Prostate gland (tissue), 2 donors: Measurements from ENCODE around the gene MPV17L. TPM values are rescaled to one million over a fixed set of nuclear protein-coding genes. Genes with fewer than 3 reads are reported as not detected.
"Not testable (repeated sequence)": the region's sequence is repeated elsewhere in the genome, so short reads cannot be mapped to it uniquely, and the experiment has no call there.

ENCODE experiments used
- DNase-seq: peaks from one replicate; pipeline ENCODE4 v3.0.0-alpha.2; 2019; ENCODE audit warnings: low spot score
- H3K27ac ChIP-seq, 2 donors: fragments of 200-600 bp; sonication (generic); 2 replicates each; pipeline ENCODE4 v1.5.1; 2017 to 2019
- H3K27me3 ChIP-seq: fragments of 200-600 bp; sonication (generic); replicated peaks from 2 replicates; pipeline ENCODE4 v1.5.1; 2019; ENCODE audit not compliant: insufficient read depth
- H3K36me3 ChIP-seq, 2 donors: fragments of 200-600 bp; sonication (generic); 1 replicate in 1 of 2; 2 replicates in 1 of 2; pipeline versions ENCODE4 v1.5.1 to v1.8.1; 2017 to 2019
- H3K4me1 ChIP-seq: fragments of 200-600 bp; sonication (generic); replicated peaks from 2 replicates; pipeline ENCODE4 v1.5.1; 2019
- H3K4me3 ChIP-seq, 2 donors: fragments of 200-600 bp; sonication (generic); 2 replicates each; pipeline ENCODE4 v1.5.1; 2017 to 2019
- H3K9me3 ChIP-seq: fragments of 200-600 bp; sonication (generic); 2 replicates; pipeline ENCODE4 v1.5.1; 2017
- POLR2A ChIP-seq: fragments of 450-650 bp; IDR thresholded peaks from one replicate; pipeline ENCODE4 v1.6.1; 2016; ENCODE audit warnings: antibody characterized with exemption, mild to moderate bottlenecking
- POLR2AphosphoS5 ChIP-seq: sonication (generic); formaldehyde crosslinking; IDR thresholded peaks from one replicate; pipeline ENCODE4 v1.6.1; 2017; ENCODE audit warnings: antibody characterized with exemption
- WGBS: methylation state at CpG from one replicate; pipeline ENCODE4 v1.1.5; 2018; 5-methylcytosine and 5-hydroxymethylcytosine counted together
- intact Hi-C: fragments of 100-400 bp; cut with DNase I; formaldehyde crosslinking; loops from one replicate; pipeline ENCODE4 v1.14.2; 2022
- total RNA-seq, 2 donors: library from RNA; depleted of rRNA; stranded (reverse); fragments of >200 nt; gene quantifications; one replicate each; pipeline ENCODE4 v1.1.0, GENCODE V29; 2016
- TF ChIP-seq, protein P1 (sequence below), 4 experiments: fragments of 200-600 bp in 2 of 4; fragments of 450-650 bp in 2 of 4; sonication (generic) in 2 of 4; IDR thresholded peaks; 1 replicate in 3 of 4; 2 replicates in 1 of 4; pipeline ENCODE4 v1.5.1; 2016 to 2019; ENCODE audit warnings: antibody characterized with exemption in 4 of 4, mild to moderate bottlenecking in 2 of 4, moderate library complexity in 2 of 4

Gene MPV17L
- total RNA-seq, 2 donors from 2014 or later = 8.1 to 13.5 TPM

GRCh38 chr16:15403392-15403995, 7.9 kb downstream of the MPV17L start:
- Histone ChIP-seq H3K27me3 (no peaks in the 10 kb centered on the region), H3K9me3 (no peaks in the 10 kb centered on the region), H3K27ac (peak overlapping the region in 1 of 2 donors; percentile 63), H3K4me3 (no peak overlapping the region), H3K36me3 (no peaks in the 10 kb centered on the region), H3K4me1 (no peaks in the 10 kb centered on the region)
- 92% methylated on average over 9 of the region's 9 CpGs for WGBS
- TF ChIP-seq, protein P1, sequence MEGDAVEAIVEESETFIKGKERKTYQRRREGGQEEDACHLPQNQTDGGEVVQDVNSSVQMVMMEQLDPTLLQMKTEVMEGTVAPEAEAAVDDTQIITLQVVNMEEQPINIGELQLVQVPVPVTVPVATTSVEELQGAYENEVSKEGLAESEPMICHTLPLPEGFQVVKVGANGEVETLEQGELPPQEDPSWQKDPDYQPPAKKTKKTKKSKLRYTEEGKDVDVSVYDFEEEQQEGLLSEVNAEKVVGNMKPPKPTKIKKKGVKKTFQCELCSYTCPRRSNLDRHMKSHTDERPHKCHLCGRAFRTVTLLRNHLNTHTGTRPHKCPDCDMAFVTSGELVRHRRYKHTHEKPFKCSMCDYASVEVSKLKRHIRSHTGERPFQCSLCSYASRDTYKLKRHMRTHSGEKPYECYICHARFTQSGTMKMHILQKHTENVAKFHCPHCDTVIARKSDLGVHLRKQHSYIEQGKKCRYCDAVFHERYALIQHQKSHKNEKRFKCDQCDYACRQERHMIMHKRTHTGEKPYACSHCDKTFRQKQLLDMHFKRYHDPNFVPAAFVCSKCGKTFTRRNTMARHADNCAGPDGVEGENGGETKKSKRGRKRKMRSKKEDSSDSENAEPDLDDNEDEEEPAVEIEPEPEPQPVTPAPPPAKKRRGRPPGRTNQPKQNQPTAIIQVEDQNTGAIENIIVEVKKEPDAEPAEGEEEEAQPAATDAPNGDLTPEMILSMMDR (IDR thresholded peaks at IDR 0.05) = no peak
- TF ChIP-seq POLR2A = no peak
- no peak for TF ChIP-seq POLR2AphosphoS5
- no peak for DNase-seq
- intact Hi-C loops = no loop called here

DNA sequence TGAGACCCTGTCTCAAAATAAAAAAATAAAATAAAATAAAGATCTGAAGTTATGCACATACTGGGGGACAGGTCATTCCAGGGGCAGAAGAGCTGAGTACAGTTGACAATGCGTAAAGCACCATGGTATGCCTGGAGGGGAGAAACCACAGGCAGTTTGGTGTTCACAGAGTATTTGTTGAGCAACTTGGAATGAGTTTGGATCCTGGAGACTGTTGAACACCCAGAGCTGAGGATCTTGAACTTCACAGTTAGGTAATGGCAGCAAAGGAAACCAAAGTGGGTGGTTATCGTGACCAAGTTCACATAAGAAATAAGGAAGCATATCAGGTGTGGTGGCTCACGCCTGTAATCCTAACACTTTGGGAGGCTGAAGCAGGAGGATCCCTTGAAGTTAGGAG, 8.5 kb downstream of the MPV17L start:
- DNase-seq, H3K27me3 ChIP-seq, H3K4me3 ChIP-seq, intact Hi-C loops, H3K36me3 ChIP-seq, H3K9me3 ChIP-seq, H3K4me1 ChIP-seq: not testable (repeated sequence)
- peak overlapping the region; percentile 47 to 63 for H3K27ac ChIP-seq
- 92% methylated on average over 3 of the region's 3 CpGs for WGBS

DNA sequence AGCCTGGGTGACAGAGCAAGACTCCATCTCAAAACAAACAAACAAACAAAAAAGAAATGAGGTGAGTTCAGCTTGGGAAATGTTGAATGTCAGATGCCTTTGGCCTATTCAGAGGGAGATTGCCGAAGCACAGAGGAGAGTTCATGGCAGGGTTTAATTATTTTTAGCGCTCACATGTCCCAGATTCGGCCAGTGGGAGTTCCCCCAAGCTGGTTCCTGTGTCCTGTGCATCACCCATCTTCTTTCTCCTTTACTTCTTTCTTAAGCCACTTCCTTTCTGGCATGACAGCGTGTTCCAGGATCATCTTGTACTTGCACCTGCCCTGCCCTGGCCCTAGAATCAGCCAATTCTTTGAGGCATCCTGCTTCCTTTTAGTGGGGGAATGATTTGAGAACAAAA, 9.2 kb downstream of the MPV17L start:
- TF ChIP-seq POLR2AphosphoS5 (peak; percentile 56), POLR2A (no peak)

GRCh38 chr16:15407756-15408155, 12.2 kb downstream of the MPV17L start:
- intact Hi-C loops, H3K27ac ChIP-seq, H3K36me3 ChIP-seq, H3K4me1 ChIP-seq, H3K27me3 ChIP-seq, DNase-seq, H3K4me3 ChIP-seq, H3K9me3 ChIP-seq: not testable (repeated sequence)
- WGBS = 87% methylated on average over 4 of the region's 4 CpGs

More for the DNA sequence above, 9.2 kb downstream of the MPV17L start:
- H3K36me3 ChIP-seq = no peaks in the 10 kb centered on the region
- no peaks in the 10 kb centered on the region for H3K27me3 ChIP-seq
- H3K4me1 ChIP-seq = no peaks in the 10 kb centered on the region
- H3K9me3 ChIP-seq = no peaks in the 10 kb centered on the region
- H3K27ac ChIP-seq = peak overlapping the region; percentile 47 to 63
- no peak overlapping the region for H3K4me3 ChIP-seq
- intact Hi-C loops = no loop called here
- peak; percentile 16 for DNase-seq
- WGBS = 50% methylated on average over 4 of the region's 4 CpGs

DNA sequence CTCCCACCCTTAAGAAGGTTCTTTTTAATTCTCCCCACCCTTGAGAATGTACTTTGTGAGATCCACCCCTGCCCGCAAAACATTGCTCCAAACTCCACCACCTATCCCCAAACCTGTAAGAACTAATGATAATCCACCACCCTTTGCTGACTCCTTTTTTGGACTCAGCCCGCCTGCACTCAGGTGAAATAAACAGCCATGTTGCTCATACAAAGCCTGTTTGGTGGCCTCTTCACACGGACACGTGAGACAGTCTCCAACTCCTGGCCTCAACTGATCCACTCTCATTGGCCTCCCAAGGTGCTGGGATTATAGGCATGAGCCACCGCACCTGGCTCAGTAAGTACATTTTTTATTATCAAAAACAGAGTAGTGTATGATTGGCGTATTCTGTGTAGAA, 13.9 kb downstream of the MPV17L start:
- H3K27ac ChIP-seq, H3K4me3 ChIP-seq, intact Hi-C loops, H3K36me3 ChIP-seq, H3K27me3 ChIP-seq, DNase-seq, H3K9me3 ChIP-seq, H3K4me1 ChIP-seq: not testable (repeated sequence)
- 96% methylated on average over 6 of the region's 6 CpGs for WGBS

DNA sequence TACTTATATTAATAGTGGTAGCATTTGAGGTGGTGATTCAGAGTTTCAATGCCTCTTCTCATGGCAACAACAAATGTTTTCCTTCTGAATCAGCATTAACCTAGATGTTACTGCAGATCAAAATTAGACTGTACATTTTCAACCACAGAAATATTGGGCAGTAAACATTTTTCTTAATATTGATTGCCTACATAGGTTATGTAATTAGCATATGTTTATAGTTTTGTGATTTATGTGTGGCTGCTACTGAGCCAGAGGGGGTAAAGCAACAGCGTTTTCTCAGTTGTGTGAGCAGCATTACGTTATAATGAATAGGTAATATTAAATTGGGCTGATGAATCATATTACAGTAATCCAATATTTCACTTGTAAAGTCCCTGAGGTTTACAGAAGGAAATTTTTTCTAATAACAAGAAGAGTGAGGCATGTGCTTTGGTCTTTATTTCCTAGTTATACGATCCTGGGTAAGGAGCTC, 20.0 kb downstream of the MPV17L start:
- no peaks in the 10 kb centered on the region for H3K4me1 ChIP-seq
- no peaks in the 10 kb centered on the region for H3K27me3 ChIP-seq
- TF ChIP-seq POLR2AphosphoS5 = no peak
- TF ChIP-seq, protein P1 (IDR thresholded peaks at IDR 0.05) = no peak
- no peak for TF ChIP-seq POLR2A
- no peaks in the 10 kb centered on the region for H3K36me3 ChIP-seq
- no peak for DNase-seq
- H3K4me3 ChIP-seq = no peak overlapping the region
- WGBS = 37% methylated on average over 3 of the region's 3 CpGs
- H3K27ac ChIP-seq = no peak overlapping the region
- no peaks in the 10 kb centered on the region for H3K9me3 ChIP-seq
- intact Hi-C loops = no loop called here

GRCh38 chr16:15417197-15417596, 21.6 kb downstream of the MPV17L start:
- Histone ChIP-seq H3K9me3 (no peaks in the 10 kb centered on the region), H3K4me3 (no peak overlapping the region), H3K27me3 (no peaks in the 10 kb centered on the region), H3K27ac (no peak overlapping the region), H3K36me3 (no peaks in the 10 kb centered on the region), H3K4me1 (no peaks in the 10 kb centered on the region)
- no peak for TF ChIP-seq POLR2A
- no peak for TF ChIP-seq POLR2AphosphoS5
- TF ChIP-seq, protein P1 (IDR thresholded peaks at IDR 0.05) = no peak
- DNase-seq = no peak
- WGBS = 96% methylated on average over 2 of the region's 2 CpGs
- intact Hi-C loops = no loop called here
